PC-3 (cell line): ENCODE data around the gene FBXW2. TPM values are rescaled to one million over a fixed set of nuclear protein-coding genes. Genes with fewer than 3 reads are reported as not detected.

Experiments used
- ATAC-seq: fragments of 200-7000 bp; cut with Tn5 transposase; 2 replicates; pipeline ENCODE4 v1.9.1; 2020; ENCODE audit warnings: mild to moderate bottlenecking, moderate library complexity
- BruUV-seq: library from RNA; stranded (reverse); fragments of 400-500 nt; replicated peaks from 2 replicates; lab custom pipeline; 2021; lab: Mats Ljungman, UMichigan
- CTCF ChIA-PET: fragments of 300-600 bp; sonication (Branson Sonifier 250); formaldehyde crosslinking; loops from one replicate; lab custom pipeline; 2022; ENCODE audit warnings: antibody characterized with exemption; lab: Charles Lee
- POLR2A ChIA-PET: fragments of 300-600 bp; sonication (Branson Sonifier 250); formaldehyde crosslinking; loops from one replicate; lab custom pipeline; 2022; ENCODE audit warnings: antibody characterized with exemption; ENCODE audit not compliant: unreplicated experiment; lab: Charles Lee
- DNase-seq: peaks from one replicate; pipeline ENCODE4 v3.0.0-alpha.2; 2015
- H2AFZ ChIP-seq: fragments of 300-600 bp; sonication (generic); 2 replicates; pipeline ENCODE4 v1.6.0; 2016; ENCODE audit warnings: antibody characterized with exemption, low read length
- H3F3A ChIP-seq: fragments of 300-600 bp; sonication (generic); one replicate; pipeline ENCODE4 v1.6.0; 2017; ENCODE audit warnings: antibody characterized with exemption, low read length, control low read depth, mild to moderate bottlenecking; ENCODE audit not compliant: unreplicated experiment
- H3K27ac ChIP-seq: fragments of 300-600 bp; sonication (generic); 2 replicates; pipeline ENCODE4 v1.5.1; 2016; ENCODE audit warnings: mild to moderate bottlenecking, low read length
- H3K27me3 ChIP-seq: fragments of 300-600 bp; sonication (generic); 2 replicates; pipeline ENCODE4 v1.6.1; 2016; ENCODE audit warnings: low read length, mixed read lengths
- H3K36me3 ChIP-seq: fragments of 300-600 bp; sonication (generic); 2 replicates; pipeline ENCODE4 v1.6.1; 2016; ENCODE audit warnings: low read depth, mixed run types, low read length, mixed read lengths
- H3K4me1 ChIP-seq: fragments of 300-600 bp; sonication (generic); 2 replicates; pipeline ENCODE4 v1.5.1; 2016; ENCODE audit warnings: low read length; ENCODE audit not compliant: insufficient read depth
- H3K4me2 ChIP-seq: fragments of 300-600 bp; sonication (generic); 2 replicates; pipeline ENCODE4 v1.6.0; 2016; ENCODE audit warnings: low read length
- H3K4me3 ChIP-seq: fragments of 300-600 bp; sonication (generic); 2 replicates; pipeline ENCODE4 v1.5.1; 2016; ENCODE audit warnings: mild to moderate bottlenecking, low read length, mixed read lengths
- H3K79me2 ChIP-seq: fragments of 300-600 bp; sonication (generic); 2 replicates; pipeline ENCODE4 v1.6.1; 2017; ENCODE audit warnings: low read length, mixed read lengths
- H3K9ac ChIP-seq: fragments of 300-600 bp; sonication (generic); 2 replicates; pipeline ENCODE4 v1.6.0; 2016; ENCODE audit warnings: mild to moderate bottlenecking, low read length
- H3K9me2 ChIP-seq: fragments of 300-600 bp; sonication (generic); replicated peaks from 2 replicates; pipeline ENCODE4 v1.6.1; 2016; ENCODE audit warnings: mixed run types, low read length, mixed read lengths
- H3K9me3 ChIP-seq: fragments of 300-600 bp; sonication (generic); 2 replicates; pipeline ENCODE4 v1.6.1; 2016; ENCODE audit warnings: low read length, mixed read lengths
- H4K20me1 ChIP-seq: fragments of 300-600 bp; sonication (generic); 2 replicates; pipeline ENCODE4 v1.6.1; 2016; ENCODE audit warnings: low read length, mixed read lengths
- CTCF ChIP-seq: fragments of 300-600 bp; sonication (generic); conservative IDR thresholded peaks from 2 replicates; pipeline ENCODE4 v1.5.1; 2017; ENCODE audit warnings: antibody characterized with exemption, low read depth, mild to moderate bottlenecking, low read length
- EZH2 ChIP-seq: fragments of 300-600 bp; sonication (generic); IDR thresholded peaks from one replicate; pipeline ENCODE4 v1.6.1; 2017; ENCODE audit warnings: antibody characterized with exemption, mild to moderate bottlenecking, low read length; ENCODE audit not compliant: unreplicated experiment
- EZH2phosphoT487 ChIP-seq: fragments of 300-600 bp; sonication (generic); IDR thresholded peaks from 2 replicates; pipeline ENCODE4 v1.6.1; 2018; ENCODE audit warnings: mild to moderate bottlenecking, antibody characterized with exemption, low read length, borderline replicate concordance
- intact Hi-C: fragments of 100-400 bp; cut with micrococcal nuclease; formaldehyde crosslinking; loops from 2 replicates; pipeline ENCODE4 v1.9.0; 2023
- total RNA-seq: library from RNA; depleted of rRNA; stranded (reverse); fragments of >200 nt; gene quantifications from 2 replicates; pipeline ENCODE4 v1.2.3, GENCODE V29; 2014

The FBXW2 gene
- total RNA-seq, 1 experiment from 2014 or later, result 30.5 TPM

GRCh38 chr9:120829650-120830049 lies 36.4 kb upstream of the FBXW2 start:
- no peak overlapping the region for H3K4me2 ChIP-seq
- H3K27me3 ChIP-seq, result no peaks in the 10 kb centered on the region
- no peak for TF ChIP-seq EZH2phosphoT487
- TF ChIP-seq EZH2, result no peak
- no peak for TF ChIP-seq CTCF
- H3K79me2 ChIP-seq, result no peaks in the 10 kb centered on the region
- H3F3A ChIP-seq, result no peaks in the 10 kb centered on the region
- CTCF ChIA-PET, result no interaction called here
- no peak overlapping the region for H3K27ac ChIP-seq
- peaks cover 68% of the 10 kb centered on the region for H3K36me3 ChIP-seq
- no peak overlapping the region for H3K9ac ChIP-seq
- no peaks in the 10 kb centered on the region for H3K4me1 ChIP-seq
- H3K9me2 ChIP-seq, result no peaks in the 10 kb centered on the region
- no peak overlapping the region for H3K4me3 ChIP-seq
- intact Hi-C loops, result no loop called here
- POLR2A ChIA-PET, result no interaction called here
- H3K9me3 ChIP-seq, result no peaks in the 10 kb centered on the region
- H2AFZ ChIP-seq, result no peak overlapping the region
- H4K20me1 ChIP-seq, result no peaks in the 10 kb centered on the region
- no peak for ATAC-seq
- no TSS peak for BruUV-seq
- DNase-seq, result no peak

GRCh38 chr9:120820095-120820494 lies 26.9 kb upstream of the FBXW2 start:
- no peak overlapping the region for H3K4me2 ChIP-seq
- H3K4me1 ChIP-seq, result no peaks in the 10 kb centered on the region
- H3K36me3 ChIP-seq, result peaks cover 47% of the 10 kb centered on the region
- no peaks in the 10 kb centered on the region for H4K20me1 ChIP-seq
- BruUV-seq, result no TSS peak
- TF ChIP-seq CTCF (no peak), EZH2 (no peak), EZH2phosphoT487 (no peak)
- ATAC-seq (no peak), DNase-seq (no peak)
- intact Hi-C loops, result no loop called here
- no peak overlapping the region for H2AFZ ChIP-seq
- H3K9me3 ChIP-seq, result no peaks in the 10 kb centered on the region
- no peaks in the 10 kb centered on the region for H3F3A ChIP-seq
- no peak overlapping the region for H3K9ac ChIP-seq
- no peaks in the 10 kb centered on the region for H3K9me2 ChIP-seq
- H3K27ac ChIP-seq, result no peak overlapping the region
- no peak overlapping the region for H3K4me3 ChIP-seq
- H3K27me3 ChIP-seq, result no peaks in the 10 kb centered on the region
- no peaks in the 10 kb centered on the region for H3K79me2 ChIP-seq
- ChIA-PET CTCF (no interaction called here), POLR2A (no interaction called here)

- intact Hi-C loops, result no loop called here
These were observed 25.4 kb upstream of the FBXW2 start for GRCh38 chr9:120818595-120818994.

More at GRCh38 chr9:120818595-120818994, 25.4 kb upstream of the FBXW2 start:
- no peak for ATAC-seq
- Histone ChIP-seq H3K36me3 (peaks cover 36% of the 10 kb centered on the region; the same call in 1 of the 2 replicates), H3K9me3 (no peaks in the 10 kb centered on the region), H3F3A (no peaks in the 10 kb centered on the region), H4K20me1 (no peaks in the 10 kb centered on the region), H3K27ac (no peak overlapping the region), H3K4me1 (no peaks in the 10 kb centered on the region), H3K27me3 (no peaks in the 10 kb centered on the region), H2AFZ (no peak overlapping the region), H3K79me2 (no peaks in the 10 kb centered on the region), H3K9me2 (no peaks in the 10 kb centered on the region), H3K4me3 (no peak overlapping the region), H3K9ac (no peak overlapping the region), H3K4me2 (no peak overlapping the region)
- ChIA-PET CTCF (no interaction called here), POLR2A (no interaction called here)
- no TSS peak for BruUV-seq
- DNase-seq, result no peak
- no peak for TF ChIP-seq EZH2phosphoT487
- TF ChIP-seq EZH2, result no peak
- no peak for TF ChIP-seq CTCF
